OCI-LY1 (cell line): ENCODE data around the gene PRMT5.

Experiments used
- H2AFZ ChIP-seq: fragments of 200-600 bp; sonication (generic), shearing (Covaris generic); 2 replicates; pipeline ENCODE4 v1.6.0; 2014; ENCODE audit warnings: antibody characterized with exemption, mild to moderate bottlenecking, low read length
- H3F3A ChIP-seq: fragments of 200-600 bp; sonication (generic), shearing (Covaris generic); 2 replicates; pipeline ENCODE4 v1.6.0; 2014; ENCODE audit warnings: mild to moderate bottlenecking, antibody characterized with exemption, low read length, moderate library complexity; ENCODE audit not compliant: insufficient read depth
- H3K27ac ChIP-seq: fragments of 200-600 bp; sonication (generic); 2 replicates; pipeline ENCODE4 v1.5.1; 2014; ENCODE audit warnings: low read length, mixed run types, mild to moderate bottlenecking, low read depth; ENCODE audit not compliant: poor library complexity, severe bottlenecking
- H3K27me3 ChIP-seq: fragments of 200-600 bp; sonication (generic); 2 replicates; pipeline ENCODE4 v1.6.0; 2014; ENCODE audit warnings: antibody characterized with exemption, mild to moderate bottlenecking, low read length, moderate library complexity; ENCODE audit not compliant: insufficient read depth
- H3K36me3 ChIP-seq: fragments of 200-600 bp; sonication (generic); 2 replicates; pipeline ENCODE4 v1.6.1; 2014; ENCODE audit warnings: mild to moderate bottlenecking, antibody characterized with exemption, low read length, moderate library complexity, mixed read lengths; ENCODE audit not compliant: insufficient read depth
- H3K4me1 ChIP-seq: fragments of 200-600 bp; sonication (generic); 2 replicates; pipeline ENCODE4 v1.5.1; 2014; ENCODE audit warnings: mild to moderate bottlenecking, low read length, moderate library complexity; ENCODE audit not compliant: insufficient read depth, severe bottlenecking
- H3K4me2 ChIP-seq: fragments of 200-600 bp; sonication (generic), shearing (Covaris generic); 2 replicates; pipeline ENCODE4 v1.6.1; 2014; ENCODE audit warnings: low read length
- H3K4me3 ChIP-seq: fragments of 200-600 bp; sonication (generic); 2 replicates; pipeline ENCODE4 v1.5.1; 2014; ENCODE audit warnings: low read length, low read depth, mild to moderate bottlenecking, mixed read lengths; ENCODE audit not compliant: poor library complexity, severe bottlenecking
- H3K79me2 ChIP-seq: fragments of 200-600 bp; shearing (Covaris generic); 2 replicates; pipeline ENCODE4 v1.6.1; 2016; ENCODE audit warnings: mixed run types, low read length, mixed read lengths; ENCODE audit not compliant: insufficient read depth
- H3K9ac ChIP-seq: fragments of 200-600 bp; sonication (generic), shearing (Covaris generic); 2 replicates; pipeline ENCODE4 v1.6.1; 2014; ENCODE audit warnings: mild to moderate bottlenecking, low read length, mixed read lengths
- H3K9me2 ChIP-seq: fragments of 200-600 bp; sonication (generic), shearing (Covaris generic); 2 replicates; pipeline ENCODE4 v1.6.1; 2014; ENCODE audit warnings: low read depth, mild to moderate bottlenecking, low read length, mixed read lengths
- H3K9me3 ChIP-seq: fragments of 200-600 bp; shearing (Covaris generic); 2 replicates; pipeline ENCODE4 v1.6.1; 2014; ENCODE audit warnings: low read length, mixed read lengths
- H4K20me1 ChIP-seq: fragments of 200-600 bp; sonication (generic), shearing (Covaris generic); 2 replicates; pipeline ENCODE4 v1.6.0; 2016; ENCODE audit warnings: mild to moderate bottlenecking, low read length; ENCODE audit not compliant: insufficient read depth
- EZH2 ChIP-seq: fragments of 200-600 bp; sonication (generic), shearing (Covaris generic); IDR thresholded peaks from 2 replicates; pipeline ENCODE4 v1.8.0; 2017; ENCODE audit warnings: borderline replicate concordance, mixed run types, mild to moderate bottlenecking, antibody characterized with exemption, low read length, moderate library complexity, mixed read lengths
- TF ChIP-seq, protein P1 (sequence below): fragments of 200-600 bp; sonication (generic), shearing (Covaris generic); IDR thresholded peaks from 2 replicates; pipeline ENCODE4 v1.5.1; 2017; ENCODE audit warnings: mild to moderate bottlenecking, antibody characterized with exemption, low read length, moderate library complexity, mixed read lengths

Gene PRMT5

DNA sequence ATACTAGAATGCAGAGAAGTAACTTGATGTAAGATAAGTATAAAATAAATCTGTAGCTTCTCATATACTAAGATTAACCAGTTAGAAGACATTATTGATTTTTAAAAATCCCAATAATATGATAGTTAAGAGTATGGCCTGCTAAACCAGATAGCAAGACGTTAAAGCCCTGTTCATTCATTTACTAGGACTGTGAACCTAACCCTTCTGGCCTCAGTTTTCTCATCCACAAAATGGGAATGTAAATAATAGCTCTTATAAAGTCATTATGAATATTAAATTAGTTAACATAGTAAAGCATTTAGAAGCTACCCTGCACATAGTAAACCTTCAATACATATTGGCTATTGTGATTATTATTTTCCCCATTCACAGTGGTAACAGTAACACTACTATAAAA is 6.0 kb upstream of the PRMT5 start:
- H3K9me3 ChIP-seq, result no peaks in the 10 kb centered on the region
- H2AFZ ChIP-seq, result no peak overlapping the region
- H3K27ac ChIP-seq, result no peak overlapping the region
- no peaks in the 10 kb centered on the region for H3K9me2 ChIP-seq
- no peaks in the 10 kb centered on the region for H3K27me3 ChIP-seq
- H3K9ac ChIP-seq, result no peak overlapping the region
- no peak overlapping the region for H3K4me3 ChIP-seq
- TF ChIP-seq, protein P1, sequence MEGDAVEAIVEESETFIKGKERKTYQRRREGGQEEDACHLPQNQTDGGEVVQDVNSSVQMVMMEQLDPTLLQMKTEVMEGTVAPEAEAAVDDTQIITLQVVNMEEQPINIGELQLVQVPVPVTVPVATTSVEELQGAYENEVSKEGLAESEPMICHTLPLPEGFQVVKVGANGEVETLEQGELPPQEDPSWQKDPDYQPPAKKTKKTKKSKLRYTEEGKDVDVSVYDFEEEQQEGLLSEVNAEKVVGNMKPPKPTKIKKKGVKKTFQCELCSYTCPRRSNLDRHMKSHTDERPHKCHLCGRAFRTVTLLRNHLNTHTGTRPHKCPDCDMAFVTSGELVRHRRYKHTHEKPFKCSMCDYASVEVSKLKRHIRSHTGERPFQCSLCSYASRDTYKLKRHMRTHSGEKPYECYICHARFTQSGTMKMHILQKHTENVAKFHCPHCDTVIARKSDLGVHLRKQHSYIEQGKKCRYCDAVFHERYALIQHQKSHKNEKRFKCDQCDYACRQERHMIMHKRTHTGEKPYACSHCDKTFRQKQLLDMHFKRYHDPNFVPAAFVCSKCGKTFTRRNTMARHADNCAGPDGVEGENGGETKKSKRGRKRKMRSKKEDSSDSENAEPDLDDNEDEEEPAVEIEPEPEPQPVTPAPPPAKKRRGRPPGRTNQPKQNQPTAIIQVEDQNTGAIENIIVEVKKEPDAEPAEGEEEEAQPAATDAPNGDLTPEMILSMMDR, result no peak
- TF ChIP-seq EZH2, result no peak
- no peak overlapping the region for H3K4me2 ChIP-seq
- H4K20me1 ChIP-seq, result no peaks in the 10 kb centered on the region
- peaks cover 3% of the 10 kb centered on the region; the same call in 1 of the 2 replicates for H3K36me3 ChIP-seq
- peaks cover under 1% of the 10 kb centered on the region for H3K4me1 ChIP-seq
- H3K79me2 ChIP-seq, result no peaks in the 10 kb centered on the region
- H3F3A ChIP-seq, result no peaks in the 10 kb centered on the region

DNA sequence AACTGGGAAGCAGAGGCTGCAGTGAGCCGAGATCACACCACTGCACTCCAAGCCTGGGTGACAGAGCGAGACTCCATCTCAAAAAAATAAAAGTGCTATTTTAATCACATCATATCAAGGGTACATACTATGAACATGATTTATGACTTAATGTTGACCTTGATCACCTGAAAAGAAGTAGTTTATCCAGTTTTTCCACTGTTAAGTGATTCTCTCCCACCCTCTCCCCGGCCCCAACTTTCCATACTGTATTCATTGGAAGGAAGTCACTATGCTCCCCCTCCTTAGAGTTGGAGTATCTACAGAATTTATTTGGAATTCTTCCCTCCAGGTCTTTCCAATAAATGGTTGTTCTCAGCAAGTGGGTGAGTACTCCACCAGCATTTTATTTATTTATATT is 3.0 kb upstream of the PRMT5 start:
- Histone ChIP-seq H3K4me3 (no peak overlapping the region), H3K27me3 (no peaks in the 10 kb centered on the region), H3K27ac (no peak overlapping the region), H3F3A (no peaks in the 10 kb centered on the region), H3K4me2 (no peak overlapping the region), H3K4me1 (peaks cover 22% of the 10 kb centered on the region), H3K9me2 (no peaks in the 10 kb centered on the region), H4K20me1 (no peaks in the 10 kb centered on the region), H3K79me2 (peaks cover 12% of the 10 kb centered on the region), H3K9me3 (no peaks in the 10 kb centered on the region), H2AFZ (no peak overlapping the region), H3K36me3 (peaks cover 4% of the 10 kb centered on the region; the same call in 1 of the 2 replicates), H3K9ac (no peak overlapping the region)
- TF ChIP-seq EZH2, result no peak
- TF ChIP-seq, protein P1, result no peak

DNA sequence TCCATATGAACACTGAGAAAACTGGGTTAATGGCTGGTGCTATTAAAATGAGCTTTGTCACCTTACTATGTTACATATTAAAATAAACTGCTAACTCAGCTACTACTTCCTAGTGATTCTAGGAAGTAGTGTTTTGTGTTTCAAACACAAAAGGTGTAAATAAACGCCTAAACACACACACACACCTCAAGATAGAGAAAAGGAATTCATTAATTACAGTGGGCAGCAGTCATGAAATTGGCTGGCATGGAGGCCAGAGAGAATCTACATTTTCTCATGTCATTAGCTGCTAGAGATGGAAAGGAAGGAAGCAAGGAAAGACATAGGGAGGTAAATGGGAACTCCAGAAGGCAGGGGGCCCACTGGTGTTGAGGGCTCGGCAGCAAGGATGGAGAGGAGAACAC is 787 bp upstream of the PRMT5 start:
- Histone ChIP-seq H3F3A (no peaks in the 10 kb centered on the region), H3K4me2 (peak overlapping the region; percentile 91), H3K4me1 (peaks cover 36% of the 10 kb centered on the region), H3K9me3 (no peaks in the 10 kb centered on the region), H3K36me3 (peaks cover 22% of the 10 kb centered on the region), H3K27ac (peak overlapping the region; percentile 66), H3K9me2 (no peaks in the 10 kb centered on the region), H4K20me1 (no peaks in the 10 kb centered on the region), H2AFZ (peak overlapping the region; percentile 68; the same call in 1 of the 2 replicates), H3K79me2 (peaks cover 12% of the 10 kb centered on the region), H3K27me3 (no peaks in the 10 kb centered on the region), H3K9ac (peak overlapping the region; percentile 66), H3K4me3 (peak overlapping the region; percentile 97)
- no peak for TF ChIP-seq EZH2
